Esophagus muscularis mucosa (tissue), 3 donors: ENCODE measurements around the gene ERBB2.

Experiments used
- EP300 ChIP-seq: sonication (generic); formaldehyde crosslinking; IDR thresholded peaks from one replicate; pipeline ENCODE4 v1.6.1; 2017; ENCODE audit warnings: antibody characterized with exemption
- POLR2A ChIP-seq: fragments of 450-650 bp; IDR thresholded peaks from one replicate; pipeline ENCODE4 v1.6.1; 2017; ENCODE audit warnings: antibody characterized with exemption, moderate library complexity, mild to moderate bottlenecking, low read depth
- POLR2AphosphoS5 ChIP-seq, 2 donors: sonication (generic); formaldehyde crosslinking; IDR thresholded peaks; one replicate each; pipeline ENCODE4 v1.6.1; 2017; ENCODE audit warnings: antibody characterized with exemption in 2 of 2

DNA sequence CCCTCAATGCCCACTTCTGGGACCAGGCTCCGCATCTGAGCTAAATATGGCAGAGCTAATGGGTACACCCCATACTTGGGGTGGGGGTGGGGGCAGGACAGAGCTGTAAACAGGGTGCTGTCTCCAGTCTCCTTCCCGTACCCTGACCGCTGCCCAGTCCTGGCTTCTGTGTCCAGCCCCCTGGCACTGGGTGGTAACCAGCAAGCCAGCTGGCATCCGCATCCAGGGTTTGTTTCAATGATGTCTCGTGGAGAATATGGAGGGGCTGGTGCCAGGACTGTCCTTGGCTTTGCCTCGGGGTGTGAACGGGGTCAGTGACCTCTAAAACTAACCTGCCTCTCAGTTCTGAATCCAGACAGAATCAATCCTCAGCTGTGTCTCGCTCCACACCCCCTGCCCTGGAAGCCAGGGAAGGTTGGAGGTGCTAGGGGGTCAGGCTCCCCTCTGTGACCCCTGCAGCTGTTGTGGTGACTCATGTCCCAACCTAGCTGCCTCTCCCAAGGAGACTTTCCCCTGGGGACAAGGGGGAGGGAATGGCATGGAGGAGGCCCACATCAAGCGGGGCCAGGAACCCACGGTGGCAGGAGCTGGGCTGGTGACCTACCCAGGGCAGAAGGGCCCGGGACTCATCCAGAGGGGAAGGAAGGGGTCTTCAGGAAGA, 33.1 kb upstream of the ERBB2 start:
- TF ChIP-seq EP300 (no peak), POLR2A (no peak), POLR2AphosphoS5 (IDR thresholded peaks at IDR 0.05) (peak in 1 of 2 donors; percentile 12)
